Activated T-cell treated with anti-CD3 and anti-CD28 coated beads for 4 hours (primary cell): ENCODE results near the gene BTG1.
"Not testable (repeated sequence)": the region's sequence is repeated elsewhere in the genome, so short reads cannot be mapped to it uniquely, and the experiment has no call there.

Experiments used
- DNase-seq: peaks from one replicate; pipeline ENCODE4 v3.0.0-alpha.2; 2020

Gene BTG1

GRCh38 chr12:92094301-92094700, 51.3 kb downstream of the BTG1 start:
- DNase-seq: not testable (repeated sequence)
